ENCODE results near the gene ARAP1. TPM values are rescaled to one million over a fixed set of nuclear protein-coding genes. Genes with fewer than 3 reads are reported as not detected.

ARAP1 gene
- polyA plus RNA-seq, 1 donor (not counting 4 experiments of a cell fraction or from before 2014, with no cell fraction given) = 32.8 TPM

GRCh38 chr11:72706579-72706978, 45.6 kb downstream of the ARAP1 start:
- no peak for FAIRE-seq
- H3K36me3 ChIP-seq (ENCODE audit: control insufficient read depth in 2 of 2, extremely low read depth in 1 of 2, insufficient read depth in 2 of 2, low read length in 2 of 2) = peaks cover 44 to 47% of the 10 kb centered on the region in 2 experiments
- TF ChIP-seq EZH2 (IDR thresholded peaks at IDR 0.05; ENCODE audit: low read length) (no peak), CTCF (optimal IDR thresholded peaks at IDR 0.05 in 1 of 3, IDR thresholded peaks at IDR 0.05 in 1 of 3, conservative IDR thresholded peaks at IDR 0.05 in 1 of 3; ENCODE audit: extremely low read depth in 1 of 3, insufficient read depth in 2 of 3, low read length in 3 of 3) (no peak)
- H4K20me1 ChIP-seq (ENCODE audit: control insufficient read depth, extremely low read depth, insufficient read depth, low read length) = peaks cover 3% of the 10 kb centered on the region
- no peaks in the 10 kb centered on the region for H3K27me3 ChIP-seq (ENCODE audit: control insufficient read depth, extremely low read depth, insufficient read depth, low read length)
- H3K79me2 ChIP-seq (ENCODE audit: control insufficient read depth, insufficient read depth, low read length) = no peaks in the 10 kb centered on the region
- no peak overlapping the region for H3K4me3 ChIP-seq (ENCODE audit: control insufficient read depth in 2 of 3, extremely low read depth in 1 of 3, insufficient read depth in 2 of 3, low read depth in 1 of 3, low read length in 3 of 3)
- H3K27ac ChIP-seq (ENCODE audit: control insufficient read depth, insufficient read depth, low read length) = no peak overlapping the region
- no peak overlapping the region for H2AFZ ChIP-seq (ENCODE audit: control insufficient read depth, low read length)
- H3K9me1 ChIP-seq (ENCODE audit: control insufficient read depth, extremely low read depth, insufficient read depth, low read length) = no peaks in the 10 kb centered on the region
- dilution Hi-C loops (cut with MboI; ENCODE audit: extremely low pct_ligation_motif_present, low sequenced_read_pairs) = no loop called here
- H3K4me2 ChIP-seq (ENCODE audit: control insufficient read depth, extremely low read depth, insufficient read depth, low read depth, low read length) = no peak overlapping the region
- H3K4me1 ChIP-seq (ENCODE audit: control insufficient read depth, extremely low read depth, insufficient read depth, low read length) = no peaks in the 10 kb centered on the region
- DNase-seq (ENCODE audit: low read depth, low spot score) = no peak
- no peaks in the 10 kb centered on the region for H3K9me3 ChIP-seq (ENCODE audit: control insufficient read depth, low read depth, low read length)
- no peak overlapping the region for H3K9ac ChIP-seq (ENCODE audit: control insufficient read depth, extremely low read depth, insufficient read depth, low read length)

GRCh38 chr11:72705442-72706365, 46.5 kb downstream of the ARAP1 start:
- DNase-seq (ENCODE audit: low read depth, low spot score) (no peak), FAIRE-seq (no peak)
- Histone ChIP-seq H4K20me1 (ENCODE audit: control insufficient read depth, extremely low read depth, insufficient read depth, low read length) (peaks cover 2% of the 10 kb centered on the region), H3K9me1 (ENCODE audit: control insufficient read depth, extremely low read depth, insufficient read depth, low read length) (no peaks in the 10 kb centered on the region), H3K36me3 (ENCODE audit: control insufficient read depth in 2 of 2, extremely low read depth in 1 of 2, insufficient read depth in 2 of 2, low read length in 2 of 2) (peaks cover 42 to 43% of the 10 kb centered on the region in 2 experiments), H3K27ac (ENCODE audit: control insufficient read depth, insufficient read depth, low read length) (no peak overlapping the region), H3K4me1 (ENCODE audit: control insufficient read depth, extremely low read depth, insufficient read depth, low read length) (no peaks in the 10 kb centered on the region), H3K79me2 (ENCODE audit: control insufficient read depth, insufficient read depth, low read length) (no peaks in the 10 kb centered on the region), H3K4me3 (ENCODE audit: control insufficient read depth in 2 of 3, extremely low read depth in 1 of 3, insufficient read depth in 2 of 3, low read depth in 1 of 3, low read length in 3 of 3) (no peak overlapping the region), H2AFZ (ENCODE audit: control insufficient read depth, low read length) (no peak overlapping the region), H3K4me2 (ENCODE audit: control insufficient read depth, extremely low read depth, insufficient read depth, low read depth, low read length) (no peak overlapping the region), H3K9ac (ENCODE audit: control insufficient read depth, extremely low read depth, insufficient read depth, low read length) (no peak overlapping the region), H3K27me3 (ENCODE audit: control insufficient read depth, extremely low read depth, insufficient read depth, low read length) (no peaks in the 10 kb centered on the region), H3K9me3 (ENCODE audit: control insufficient read depth, low read depth, low read length) (no peaks in the 10 kb centered on the region)
- TF ChIP-seq CTCF (optimal IDR thresholded peaks at IDR 0.05 in 1 of 3, IDR thresholded peaks at IDR 0.05 in 1 of 3, conservative IDR thresholded peaks at IDR 0.05 in 1 of 3; ENCODE audit: extremely low read depth in 1 of 3, insufficient read depth in 2 of 3, low read length in 3 of 3) = no peak
- TF ChIP-seq EZH2 (IDR thresholded peaks at IDR 0.05; ENCODE audit: low read length) = no peak
- dilution Hi-C loops (cut with MboI; ENCODE audit: extremely low pct_ligation_motif_present, low sequenced_read_pairs) = no loop called here
